Omental fat pad (tissue), 4 donors: ENCODE results near the gene LTBP3. TPM values are rescaled to one million over a fixed set of nuclear protein-coding genes. Genes with fewer than 3 reads are reported as not detected.

Experiments
- ATAC-seq: fragments of 150-250 bp; one replicate; pipeline ENCODE4 v1.9.1; 2016; ENCODE audit warnings: mild to moderate bottlenecking, moderate library complexity; ENCODE audit not compliant: low FRiP score
- DNase-seq: peaks from one replicate; pipeline ENCODE4 v3.0.0-alpha.2; 2019; ENCODE audit warnings: low spot score
- total RNA-seq, 4 donors: library from RNA; depleted of rRNA; stranded (reverse); fragments of >200 nt; gene quantifications; one replicate each; pipeline ENCODE4 v1.1.0, GENCODE V29; 2016
- TF ChIP-seq, protein P1 (sequence below), 3 donors: fragments of 450-650 bp; IDR thresholded peaks; one replicate each; pipeline ENCODE4 v1.5.1; 2016 to 2017; ENCODE audit warnings: antibody characterized with exemption in 3 of 3, mild to moderate bottlenecking in 3 of 3, moderate library complexity in 2 of 3

The LTBP3 gene
- total RNA-seq, 4 donors from 2014 or later, result 67.3 to 84.8 (median 76.5) TPM

DNA sequence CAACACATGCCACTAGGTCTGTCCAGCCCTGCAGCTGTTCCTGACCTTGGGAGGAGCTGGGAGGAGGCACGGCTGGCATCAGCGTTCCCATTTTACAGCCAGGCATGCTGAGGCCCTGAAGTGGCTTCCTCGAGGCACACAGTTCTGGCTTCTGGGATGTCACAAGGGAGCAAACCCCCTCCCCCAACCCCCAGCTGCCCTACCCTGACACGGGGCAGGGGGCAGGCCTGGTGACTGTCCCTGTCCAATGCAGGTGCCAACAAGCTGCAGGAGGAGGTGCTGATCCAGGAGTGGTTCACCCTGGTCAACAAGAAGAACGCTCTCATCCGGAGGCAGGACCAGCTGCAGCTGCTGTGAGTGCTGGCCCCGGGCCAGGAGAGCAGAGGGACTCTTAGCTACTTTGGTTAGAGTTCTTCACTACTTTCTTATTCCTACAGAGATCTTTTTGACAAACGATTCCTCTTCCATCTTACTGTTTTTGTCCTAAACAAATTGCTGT, 32.1 kb upstream of the LTBP3 start:
- ATAC-seq, result no peak
- DNase-seq, result no peak
- TF ChIP-seq, protein P1, sequence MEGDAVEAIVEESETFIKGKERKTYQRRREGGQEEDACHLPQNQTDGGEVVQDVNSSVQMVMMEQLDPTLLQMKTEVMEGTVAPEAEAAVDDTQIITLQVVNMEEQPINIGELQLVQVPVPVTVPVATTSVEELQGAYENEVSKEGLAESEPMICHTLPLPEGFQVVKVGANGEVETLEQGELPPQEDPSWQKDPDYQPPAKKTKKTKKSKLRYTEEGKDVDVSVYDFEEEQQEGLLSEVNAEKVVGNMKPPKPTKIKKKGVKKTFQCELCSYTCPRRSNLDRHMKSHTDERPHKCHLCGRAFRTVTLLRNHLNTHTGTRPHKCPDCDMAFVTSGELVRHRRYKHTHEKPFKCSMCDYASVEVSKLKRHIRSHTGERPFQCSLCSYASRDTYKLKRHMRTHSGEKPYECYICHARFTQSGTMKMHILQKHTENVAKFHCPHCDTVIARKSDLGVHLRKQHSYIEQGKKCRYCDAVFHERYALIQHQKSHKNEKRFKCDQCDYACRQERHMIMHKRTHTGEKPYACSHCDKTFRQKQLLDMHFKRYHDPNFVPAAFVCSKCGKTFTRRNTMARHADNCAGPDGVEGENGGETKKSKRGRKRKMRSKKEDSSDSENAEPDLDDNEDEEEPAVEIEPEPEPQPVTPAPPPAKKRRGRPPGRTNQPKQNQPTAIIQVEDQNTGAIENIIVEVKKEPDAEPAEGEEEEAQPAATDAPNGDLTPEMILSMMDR (IDR thresholded peaks at IDR 0.05), result no peak

DNA sequence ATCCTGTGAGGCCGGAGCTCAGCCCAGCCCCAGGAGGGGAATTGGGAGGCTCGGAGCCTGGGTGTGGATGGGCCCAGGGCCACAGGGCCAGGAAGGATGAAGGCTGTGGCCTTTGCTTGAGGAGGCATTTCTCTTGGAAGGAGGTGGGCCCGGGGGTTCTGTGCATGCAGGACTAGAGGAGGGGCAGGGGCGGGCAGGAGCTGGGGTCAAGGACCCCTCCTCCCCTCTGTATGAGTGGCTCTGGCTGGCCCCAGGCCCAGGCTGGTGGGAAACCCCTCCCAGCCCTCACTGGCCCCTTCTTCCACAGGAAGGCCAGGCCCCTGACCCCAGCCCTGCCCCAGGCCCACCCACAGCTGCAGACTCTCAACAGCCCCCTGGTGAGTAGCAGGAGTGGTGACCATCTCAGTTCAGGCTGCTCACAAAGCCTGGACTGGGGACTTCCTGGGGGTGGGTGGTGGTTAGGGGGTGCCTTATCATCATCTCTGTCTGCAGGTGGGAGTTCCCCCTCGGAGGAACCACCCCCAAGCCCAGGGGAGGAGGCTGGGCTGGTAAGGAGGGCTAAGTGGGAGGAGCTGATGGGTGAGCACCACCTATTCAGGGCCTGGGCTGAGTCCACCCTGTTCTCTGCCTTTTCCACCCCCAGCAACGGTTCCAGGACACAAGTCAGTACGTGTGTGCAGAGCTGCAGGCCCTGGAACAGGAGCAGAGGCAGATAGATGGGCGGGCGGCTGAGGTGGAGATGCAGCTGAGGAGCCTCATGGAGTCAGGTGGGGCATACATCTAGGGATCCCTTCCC, 31.5 kb upstream of the LTBP3 start:
- DNase-seq (no peak), ATAC-seq (no peak)
- TF ChIP-seq, protein P1 (IDR thresholded peaks at IDR 0.05), result no peak

DNA sequence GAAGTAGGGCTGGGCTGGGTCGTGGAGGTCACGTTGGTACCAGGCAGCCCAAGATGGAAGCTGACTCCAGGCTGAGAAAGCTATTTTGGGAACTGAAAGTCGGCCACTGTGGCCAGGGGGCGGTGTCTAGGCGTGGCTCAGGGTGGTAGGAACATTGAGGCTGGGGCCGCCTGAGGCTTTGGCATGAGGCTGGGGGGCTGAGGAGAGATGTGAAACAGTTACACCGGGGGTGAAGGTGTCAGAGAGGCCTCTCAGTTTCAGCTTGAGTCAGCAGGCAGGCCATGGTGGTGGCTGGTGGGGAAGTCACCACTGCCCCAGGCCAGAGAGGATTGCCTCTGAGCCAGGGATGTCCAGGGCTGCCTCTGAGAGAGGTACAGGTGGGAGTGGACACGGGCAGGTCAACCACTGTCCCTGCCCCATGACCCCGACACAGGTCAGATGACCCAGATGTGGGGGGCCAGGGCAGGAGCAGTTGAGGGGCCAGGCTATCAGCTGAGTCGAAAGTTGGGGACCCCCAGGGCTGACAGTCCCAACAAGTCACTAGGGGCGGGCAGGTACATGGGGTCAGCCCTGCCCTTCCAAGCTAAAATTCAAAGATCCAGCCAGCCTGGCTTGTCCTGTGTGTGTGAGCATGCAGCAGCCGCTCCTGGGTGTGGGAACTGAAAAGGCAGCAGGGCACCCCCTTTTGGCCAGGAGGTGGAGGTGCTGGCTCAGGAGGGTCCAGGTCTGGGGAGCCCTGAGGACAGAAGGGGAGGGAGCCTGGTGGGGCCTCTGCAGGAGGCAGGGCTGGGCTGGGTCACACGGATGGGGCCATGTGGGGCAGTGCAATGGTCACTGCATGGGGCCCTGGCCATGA, 30.3 kb upstream of the LTBP3 start:
- peak; percentile 43 for ATAC-seq
- DNase-seq, result no peak
- TF ChIP-seq, protein P1 (IDR thresholded peaks at IDR 0.05), result no peak

DNA sequence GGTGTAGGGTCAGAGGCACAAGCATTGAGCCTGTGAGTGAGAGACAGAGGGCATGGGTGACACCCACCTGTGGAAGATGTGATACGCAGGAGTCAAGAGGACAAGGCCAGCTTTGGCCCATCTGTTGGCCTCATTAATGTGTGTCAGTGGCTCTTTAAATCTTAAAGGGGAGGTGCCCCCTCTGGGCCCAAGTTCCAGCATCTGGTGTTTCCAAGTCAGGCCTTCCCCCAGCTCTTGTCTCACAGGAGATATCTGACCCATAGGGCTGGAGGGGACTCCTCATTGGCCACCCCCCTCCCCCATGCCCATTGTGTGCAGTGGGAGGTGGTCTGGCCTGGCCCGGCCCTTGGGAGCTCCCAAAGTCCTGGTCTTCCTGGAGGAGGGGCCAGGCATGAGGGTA, 28.5 kb upstream of the LTBP3 start:
- DNase-seq (no peak), ATAC-seq (no peak)
- TF ChIP-seq, protein P1 (IDR thresholded peaks at IDR 0.05), result no peak

DNA sequence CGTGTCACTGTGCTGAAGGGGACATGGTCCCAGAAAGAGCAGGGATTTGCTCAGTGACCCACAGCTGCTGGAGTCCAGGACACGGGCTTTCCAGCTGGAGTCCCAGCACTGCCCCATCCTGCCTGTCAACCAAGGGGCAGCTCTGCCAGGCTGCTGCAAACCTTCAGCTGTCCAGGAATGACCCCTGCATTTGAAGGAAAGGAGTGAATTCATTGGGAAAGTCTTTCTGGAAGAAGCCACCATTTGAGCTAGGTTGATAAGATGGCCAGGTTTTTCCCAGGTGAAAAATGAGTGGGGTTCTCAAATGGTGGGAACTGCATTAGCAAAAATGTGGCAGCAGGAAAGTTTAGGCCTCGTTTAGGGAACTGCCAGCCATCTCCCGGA, 28.1 kb upstream of the LTBP3 start:
- DNase-seq (no peak), ATAC-seq (no peak)
- TF ChIP-seq, protein P1 (IDR thresholded peaks at IDR 0.05), result no peak

DNA sequence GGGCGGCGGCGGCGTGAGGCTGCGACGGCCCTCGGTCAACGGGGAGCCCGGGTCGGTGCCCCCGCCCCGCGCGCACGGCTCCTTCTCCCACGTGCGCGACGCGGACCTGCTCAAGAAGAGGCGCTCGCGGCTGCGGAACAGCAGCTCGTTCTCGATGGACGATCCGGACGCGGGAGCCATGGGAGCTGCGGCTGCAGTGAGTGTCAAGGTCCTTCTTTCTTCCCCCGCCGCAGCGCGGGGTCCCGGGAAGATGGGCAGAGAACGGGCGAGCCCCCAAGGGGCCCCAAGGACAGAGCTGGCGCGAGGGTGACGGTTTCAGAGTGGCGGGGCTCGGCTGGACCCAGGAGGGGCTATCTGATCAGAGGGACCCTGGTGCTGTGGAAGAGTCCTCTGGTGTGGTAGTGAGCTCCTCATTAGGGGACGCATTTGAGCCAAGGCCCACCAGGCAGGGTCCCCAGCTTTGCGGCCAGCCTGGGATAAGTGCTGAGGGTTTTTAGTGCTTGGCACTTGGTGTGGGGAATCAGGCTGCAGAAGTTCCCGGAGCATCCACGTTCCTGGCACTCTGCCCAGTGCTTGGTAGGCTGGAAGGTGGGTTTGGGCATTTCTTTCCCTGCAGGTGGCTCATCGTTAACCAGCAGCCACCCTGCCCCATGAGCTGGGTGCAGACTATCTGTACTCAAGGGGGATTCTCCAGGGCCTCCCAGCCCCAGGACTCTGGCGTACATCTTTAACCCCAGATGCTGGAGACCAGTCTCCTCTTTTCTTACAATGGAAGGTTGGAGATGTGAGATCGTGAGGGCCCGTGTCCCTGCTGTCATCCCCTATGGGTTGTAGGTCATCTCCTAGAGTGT, 27.5 kb upstream of the LTBP3 start:
- DNase-seq, result no peak
- TF ChIP-seq, protein P1 (IDR thresholded peaks at IDR 0.05), result no peak
- no peak for ATAC-seq
